BE2C (cell line): ENCODE data around the gene GAS2L3.

Experiments
- DNase-seq: peaks from one replicate; pipeline ENCODE4 v3.0.0-alpha.2; 2020
- H3K27me3 ChIP-seq: fragments of 250-450 bp; sonication (Bioruptor Pico); 2 replicates; pipeline ENCODE4 v1.5.1; 2020; ENCODE audit warnings: mild to moderate bottlenecking
- H3K36me3 ChIP-seq: fragments of 250-450 bp; sonication (Bioruptor Pico); 2 replicates; pipeline ENCODE4 v1.5.1; 2020; ENCODE audit warnings: mild to moderate bottlenecking
- H3K4me1 ChIP-seq: fragments of 250-450 bp; sonication (Bioruptor Pico); 2 replicates; pipeline ENCODE4 v1.5.1; 2020
- H3K4me3 ChIP-seq: 2 replicates; pipeline ENCODE4 v1.5.1; 2011; ENCODE audit warnings: low read depth, low read length
- H3K9me3 ChIP-seq: fragments of 250-450 bp; sonication (Bioruptor Pico); 2 replicates; pipeline ENCODE4 v1.5.1; 2020
- CTCF ChIP-seq: IDR thresholded peaks from 2 replicates; pipeline ENCODE4 v1.5.1; 2012; ENCODE audit warnings: mild to moderate bottlenecking, low read depth, low read length

Gene GAS2L3

GRCh38 chr12:100656856-100657255, 83.4 kb downstream of the GAS2L3 start:
- no peak for TF ChIP-seq CTCF
- H3K27me3 ChIP-seq: no peaks in the 10 kb centered on the region
- no peaks in the 10 kb centered on the region for H3K4me1 ChIP-seq
- DNase-seq: no peak
- no peaks in the 10 kb centered on the region for H3K36me3 ChIP-seq
- no peaks in the 10 kb centered on the region for H3K9me3 ChIP-seq
- H3K4me3 ChIP-seq: no peak overlapping the region

- Histone ChIP-seq H3K4me3 (no peak overlapping the region), H3K27me3 (no peaks in the 10 kb centered on the region), H3K9me3 (no peaks in the 10 kb centered on the region), H3K36me3 (no peaks in the 10 kb centered on the region), H3K4me1 (no peaks in the 10 kb centered on the region)
- DNase-seq: no peak
- no peak for TF ChIP-seq CTCF
Measured at GRCh38 chr12:100661300-100661951, 87.9 kb downstream of the GAS2L3 start.

GRCh38 chr12:100666588-100666987, 93.1 kb downstream of the GAS2L3 start:
- no peak for TF ChIP-seq CTCF
- Histone ChIP-seq H3K4me1 (peaks cover 15% of the 10 kb centered on the region), H3K27me3 (no peaks in the 10 kb centered on the region), H3K9me3 (no peaks in the 10 kb centered on the region), H3K4me3 (no peak overlapping the region), H3K36me3 (no peaks in the 10 kb centered on the region)
- no peak for DNase-seq

- Histone ChIP-seq H3K27me3 (no peaks in the 10 kb centered on the region), H3K9me3 (no peaks in the 10 kb centered on the region), H3K36me3 (no peaks in the 10 kb centered on the region), H3K4me3 (peak overlapping the region; percentile 34), H3K4me1 (peaks cover 18% of the 10 kb centered on the region)
- DNase-seq: peak; percentile 88
- peak; percentile 98 for TF ChIP-seq CTCF
Measured at GRCh38 chr12:100668945-100669536, 95.6 kb downstream of the GAS2L3 start.

GRCh38 chr12:100669922-100670321, 96.4 kb downstream of the GAS2L3 start:
- DNase-seq: peak; percentile 75
- TF ChIP-seq CTCF: no peak
- H3K4me1 ChIP-seq: peaks cover 18% of the 10 kb centered on the region
- no peaks in the 10 kb centered on the region for H3K36me3 ChIP-seq
- peak overlapping the region; percentile 34 for H3K4me3 ChIP-seq
- H3K9me3 ChIP-seq: no peaks in the 10 kb centered on the region
- H3K27me3 ChIP-seq: no peaks in the 10 kb centered on the region

- Histone ChIP-seq H3K4me1 (peaks cover 18% of the 10 kb centered on the region), H3K36me3 (no peaks in the 10 kb centered on the region), H3K9me3 (no peaks in the 10 kb centered on the region), H3K4me3 (no peak overlapping the region), H3K27me3 (no peaks in the 10 kb centered on the region)
- no peak for TF ChIP-seq CTCF
- peak; percentile 16 for DNase-seq
Measured at GRCh38 chr12:100671396-100672074, 98.1 kb downstream of the GAS2L3 start.
